ENCODE results near the gene PIANP. TPM values are rescaled to one million over a fixed set of nuclear protein-coding genes. Genes with fewer than 3 reads are reported as not detected.

PIANP gene
- total RNA-seq, 1 experiment from 2014 or later, result 0.48 TPM

DNA sequence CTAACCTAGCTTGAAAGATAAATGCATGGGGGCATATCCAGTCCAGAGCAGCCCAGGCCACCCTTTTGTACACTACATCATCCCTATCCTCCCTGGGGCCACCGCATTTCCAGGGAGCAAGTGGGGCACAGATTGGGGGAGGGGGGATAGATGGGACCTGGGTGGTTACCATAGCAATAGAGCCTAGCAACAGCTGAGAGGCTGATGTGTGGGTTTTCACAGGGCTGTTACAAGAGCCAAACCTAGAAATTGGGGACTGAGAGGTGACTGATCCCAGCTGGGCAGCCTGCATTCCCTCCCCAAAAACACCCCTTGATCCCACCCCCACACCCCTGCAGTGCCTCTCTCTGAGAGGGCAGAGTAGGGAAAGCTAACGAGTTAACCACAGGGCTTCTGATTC lies 7.7 kb downstream of the PIANP start:
- H3K27me3 ChIP-seq (replicated peaks; ENCODE audit: control insufficient read depth, insufficient read depth, low read length), result no peaks in the 10 kb centered on the region
- Mint-ChIP-seq H3K27me3 (ENCODE audit: insufficient read depth, unreplicated experiment) (peaks cover 20% of the 10 kb centered on the region), H3K4me3 (ENCODE audit: unreplicated experiment) (no peak overlapping the region), H3K9me3 (ENCODE audit: unreplicated experiment) (no peaks in the 10 kb centered on the region), H3K4me1 (ENCODE audit: low read depth, unreplicated experiment) (peaks cover 9% of the 10 kb centered on the region), H3K36me3 (ENCODE audit: insufficient read depth, unreplicated experiment) (peaks cover 9% of the 10 kb centered on the region), H3K27ac (ENCODE audit: unreplicated experiment) (no peak overlapping the region)
- BruUV-seq (replicated peaks), result no TSS peak
- H3K4me3 ChIP-seq (ENCODE audit: low read depth, low read length), result no peak overlapping the region
- no peaks in the 10 kb centered on the region for H3K36me3 ChIP-seq (ENCODE audit: control insufficient read depth, insufficient read depth, low read length)
- H3K9me3 ChIP-seq, result no peaks in the 10 kb centered on the region
- DNase-seq, result no peak
- no peak for TF ChIP-seq CTCF (IDR thresholded peaks at IDR 0.05; ENCODE audit: insufficient read depth in 1 of 2, low read depth in 1 of 2, low read length in 1 of 2, severe bottlenecking in 1 of 2, unreplicated experiment in 1 of 2)
- peaks cover 3% of the 10 kb centered on the region; the same call in 1 of the 2 replicates for H3K4me1 ChIP-seq
- ChIA-PET POLR2A (interaction anchor here (0.6 kb wide), 1 partner anchor 75 kb away, joined by 7 read pairs; no protein-coding TSS in a partner anchor), CTCF (interaction anchor here (0.7 kb wide), 1 partner anchor 235 kb away, joined by 3 read pairs; no protein-coding TSS in a partner anchor)
- intact Hi-C loops (cut with micrococcal nuclease; ENCODE audit: unreplicated experiment), result no loop called here

DNA sequence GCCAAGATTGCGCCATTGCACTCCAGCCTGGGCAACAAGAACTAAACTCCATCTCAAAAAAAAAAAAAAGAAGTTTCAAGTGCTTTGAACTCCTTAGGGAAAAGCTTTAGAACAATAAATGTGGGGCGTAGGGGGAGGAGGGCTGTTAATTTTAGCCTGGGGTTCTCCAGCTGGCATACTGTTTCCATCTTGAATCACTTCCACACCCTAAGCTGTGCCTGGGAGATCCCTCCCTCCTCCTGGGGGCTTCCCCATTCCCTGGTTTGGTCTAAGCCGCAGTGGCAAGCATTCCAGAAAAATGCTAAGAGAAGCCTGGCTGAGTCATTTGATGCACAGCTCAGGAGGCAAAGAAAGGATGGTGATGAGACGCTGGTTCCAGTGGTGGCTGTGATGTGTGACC lies 9.1 kb downstream of the PIANP start:
- H3K4me1 ChIP-seq, result peaks cover 7% of the 10 kb centered on the region; the same call in 1 of the 2 replicates
- TF ChIP-seq CTCF (IDR thresholded peaks at IDR 0.05; ENCODE audit: insufficient read depth in 1 of 2, low read depth in 1 of 2, low read length in 1 of 2, severe bottlenecking in 1 of 2, unreplicated experiment in 1 of 2), result no peak
- ChIA-PET CTCF (interaction anchor here (0.7 kb wide), 1 partner anchor 659 kb away, joined by 4 read pairs; no protein-coding TSS in a partner anchor), POLR2A (interaction anchor here (0.7 kb wide), 1 partner anchor 22 kb away, joined by 3 read pairs; no protein-coding TSS in a partner anchor)
- no TSS peak for BruUV-seq (replicated peaks)
- peaks cover 13% of the 10 kb centered on the region for H3K27me3 Mint-ChIP-seq (ENCODE audit: insufficient read depth, unreplicated experiment)
- no peak overlapping the region for H3K27ac Mint-ChIP-seq (ENCODE audit: unreplicated experiment)
- H3K9me3 Mint-ChIP-seq (ENCODE audit: unreplicated experiment), result no peaks in the 10 kb centered on the region
- intact Hi-C loops (cut with micrococcal nuclease; ENCODE audit: unreplicated experiment), result no loop called here
- no peaks in the 10 kb centered on the region for H3K9me3 ChIP-seq
- peaks cover 21% of the 10 kb centered on the region for H3K36me3 Mint-ChIP-seq (ENCODE audit: insufficient read depth, unreplicated experiment)
- H3K4me1 Mint-ChIP-seq (ENCODE audit: low read depth, unreplicated experiment), result peaks cover 23% of the 10 kb centered on the region
- no peak for DNase-seq
- no peaks in the 10 kb centered on the region for H3K36me3 ChIP-seq (ENCODE audit: control insufficient read depth, insufficient read depth, low read length)
- H3K27me3 ChIP-seq (replicated peaks; ENCODE audit: control insufficient read depth, insufficient read depth, low read length), result no peaks in the 10 kb centered on the region
- H3K4me3 ChIP-seq (ENCODE audit: low read depth, low read length), result no peak overlapping the region
- no peak overlapping the region for H3K4me3 Mint-ChIP-seq (ENCODE audit: unreplicated experiment)

- POLR2A ChIA-PET, result interaction anchor here (0.5 to 2.0 kb wide), 36 partner anchors 9 to 1903 kb away, joined by 3 to 92 read pairs (median 8); partner anchors contain the start of genes ACRBP, C12orf57, CDCA3 and COPS7A
- CTCF ChIA-PET, result interaction anchor here (0.6 to 1.8 kb wide), 37 partner anchors 9 to 1943 kb away, joined by 3 to 30 read pairs (median 4); partner anchors contain the start of genes CDCA3, COPS7A, LPAR5 and MLF2
- H3K27me3 Mint-ChIP-seq (ENCODE audit: insufficient read depth, unreplicated experiment), result peaks cover 9% of the 10 kb centered on the region
Measured at GRCh38 chr12:6688999-6689882, 11.4 kb downstream of the PIANP start, which contains the start of gene ZNF384. Gene ZNF384, minus strand, starts transcription at chr12:6689375. Its CDS starts 9,855 bp downstream, at chr12:6679520.

More at GRCh38 chr12:6688999-6689882, 11.4 kb downstream of the PIANP start, which contains the start of gene ZNF384:
- H3K4me1 Mint-ChIP-seq (ENCODE audit: low read depth, unreplicated experiment), result peaks cover 23% of the 10 kb centered on the region
- Histone ChIP-seq H3K9me3 (no peaks in the 10 kb centered on the region), H3K4me1 (peaks cover 7% of the 10 kb centered on the region; the same call in 1 of the 2 replicates), H3K4me3 (ENCODE audit: low read depth, low read length) (peak within 1 kb of the TSS; percentile 96), H3K36me3 (ENCODE audit: control insufficient read depth, insufficient read depth, low read length) (no peaks in the 10 kb centered on the region), H3K27me3 (replicated peaks; ENCODE audit: control insufficient read depth, insufficient read depth, low read length) (no peaks in the 10 kb centered on the region)
- H3K4me3 Mint-ChIP-seq (ENCODE audit: unreplicated experiment), result peak within 1 kb of the TSS; percentile 96
- H3K9me3 Mint-ChIP-seq (ENCODE audit: unreplicated experiment), result no peaks in the 10 kb centered on the region
- intact Hi-C loops (cut with micrococcal nuclease; ENCODE audit: unreplicated experiment), result loop anchor here (1.0 to 2.0 kb wide), 6 partner anchors 9 to 162 kb away; partner anchors contain the start of genes CDCA3, COPS7A, ING4 and NOP2
- TF ChIP-seq CTCF (IDR thresholded peaks at IDR 0.05; ENCODE audit: insufficient read depth in 1 of 2, low read depth in 1 of 2, low read length in 1 of 2, severe bottlenecking in 1 of 2, unreplicated experiment in 1 of 2), result peak in 1 of 2 experiments; percentile 30
- no TSS peak for BruUV-seq (replicated peaks)
- peak within 1 kb of the TSS; percentile 95 for H3K27ac Mint-ChIP-seq (ENCODE audit: unreplicated experiment)
- peak; percentile 98 to 100 for DNase-seq
- peaks cover 34% of the 10 kb centered on the region for H3K36me3 Mint-ChIP-seq (ENCODE audit: insufficient read depth, unreplicated experiment)
